Stimulated activated CD4-positive, alpha-beta T cell treated with anti-CD3 and anti-CD28 coated beads, Interleukin-4, amount 100 ng/mL, for 4 hours (primary cell): ENCODE results near the gene KCNAB1.
"Not testable (repeated sequence)": the region's sequence is repeated elsewhere in the genome, so short reads cannot be mapped to it uniquely, and the experiment has no call there.

Experiments used
- DNase-seq, 2 experiments: peaks; one replicate each; pipeline ENCODE4 v3.0.0-alpha.2; 2020

The KCNAB1 gene

DNA sequence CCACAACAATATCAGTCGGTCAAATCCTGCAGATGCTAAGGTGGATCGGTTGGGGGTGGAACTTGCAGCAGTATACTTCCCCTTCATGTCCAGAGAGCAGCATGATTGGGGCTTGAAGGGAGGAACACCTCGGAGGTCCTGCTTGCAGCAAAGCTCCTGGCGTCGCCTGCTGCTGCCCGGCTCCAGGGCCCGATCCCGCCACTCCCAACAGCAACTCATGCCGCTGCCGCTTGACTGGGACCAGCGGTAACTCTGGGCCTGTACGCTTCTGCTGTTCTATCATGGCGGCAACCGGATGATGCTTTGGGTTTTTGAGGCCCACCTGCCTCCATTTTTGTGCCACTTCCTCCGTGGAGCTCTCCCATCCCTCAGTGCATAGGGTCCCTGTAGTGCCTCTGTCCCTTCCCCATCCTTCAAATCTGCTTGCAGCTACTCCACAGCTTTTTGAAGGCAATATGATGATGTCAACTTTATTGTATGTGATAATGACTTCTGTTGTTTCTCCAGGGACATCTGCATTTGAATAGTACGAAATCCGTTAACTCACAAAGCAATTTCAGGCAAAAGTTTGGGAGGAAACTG, 56.3 kb downstream of the KCNAB1 start:
- no peak for DNase-seq

DNA sequence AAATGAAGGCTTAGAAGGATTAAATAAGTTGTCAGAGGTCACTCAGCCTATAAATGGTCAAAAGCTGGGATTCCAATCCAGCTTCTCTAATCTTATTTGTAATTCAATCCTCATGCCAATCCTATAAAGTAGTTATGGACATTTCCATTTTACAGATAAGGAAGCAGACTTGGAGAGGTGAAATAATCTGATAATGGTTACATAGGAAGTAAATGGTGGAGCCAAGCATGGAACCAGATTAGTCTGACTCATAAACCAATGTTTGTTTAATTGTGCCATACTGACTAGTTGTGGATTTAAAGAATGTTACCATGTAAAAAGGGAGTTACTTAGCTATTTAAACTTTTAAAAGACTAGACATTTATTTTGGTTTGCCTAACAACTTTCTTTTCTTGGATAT, 59.7 kb downstream of the KCNAB1 start:
- DNase-seq, result no peak

DNA sequence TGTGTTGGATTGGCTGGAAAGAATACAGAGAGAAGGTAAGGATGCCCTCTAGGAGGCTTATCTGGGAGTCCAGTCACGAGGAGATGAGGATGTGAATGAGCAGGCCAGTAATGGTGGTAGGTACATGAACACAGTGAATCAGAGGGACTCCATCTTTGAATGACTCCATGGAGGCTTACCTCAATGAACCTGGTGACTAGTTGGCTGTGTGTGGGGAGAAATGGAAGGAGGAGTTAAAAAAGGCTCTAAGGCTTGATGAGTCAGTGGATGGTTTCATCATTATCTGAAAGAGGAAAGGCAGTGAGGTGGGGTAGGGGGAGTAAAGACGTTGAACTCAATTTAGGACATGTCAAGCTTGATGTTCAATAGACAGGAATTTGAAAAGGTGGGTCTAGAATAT, 61.1 kb downstream of the KCNAB1 start:
- DNase-seq, result no peak

DNA sequence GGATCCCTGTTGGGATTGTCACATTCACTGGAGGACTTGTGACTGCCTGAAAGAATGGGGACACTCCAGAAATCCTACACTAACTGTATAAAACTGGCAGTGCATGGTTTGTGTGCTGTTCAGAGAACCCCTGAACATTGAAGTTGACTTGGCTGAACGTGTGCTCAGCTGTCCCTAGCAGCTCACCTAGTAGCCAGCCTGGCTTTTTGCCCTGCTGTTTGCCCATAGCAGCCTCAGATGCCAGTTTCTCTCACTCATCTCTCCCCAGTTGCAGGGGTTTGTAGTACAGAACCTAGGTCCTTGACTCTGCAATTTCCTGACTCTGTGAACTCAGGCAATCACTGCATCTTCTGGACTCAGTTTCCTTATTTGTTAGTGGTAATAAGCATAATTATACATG, 63.0 kb downstream of the KCNAB1 start:
- DNase-seq, result no peak

DNA sequence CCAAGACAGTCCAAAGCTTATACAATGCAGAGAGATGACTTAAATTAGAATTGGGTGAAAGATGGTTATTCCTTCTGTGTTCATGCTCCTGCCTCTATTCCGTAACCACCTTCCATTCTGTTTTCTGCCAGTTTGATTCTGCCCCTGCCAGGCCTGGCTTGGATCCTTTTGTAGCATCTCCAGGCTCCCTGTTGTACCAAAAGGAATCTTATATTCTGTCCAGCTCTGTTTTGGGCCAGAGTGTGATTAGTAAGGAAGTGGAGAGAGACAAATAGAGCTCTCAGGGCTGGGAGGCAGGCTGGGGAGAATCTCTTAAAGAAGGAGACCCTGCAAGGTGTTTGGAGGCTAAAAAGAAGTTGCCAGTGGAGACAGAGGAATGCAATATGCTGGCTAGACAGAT, 63.8 kb downstream of the KCNAB1 start:
- DNase-seq, result no peak

DNA sequence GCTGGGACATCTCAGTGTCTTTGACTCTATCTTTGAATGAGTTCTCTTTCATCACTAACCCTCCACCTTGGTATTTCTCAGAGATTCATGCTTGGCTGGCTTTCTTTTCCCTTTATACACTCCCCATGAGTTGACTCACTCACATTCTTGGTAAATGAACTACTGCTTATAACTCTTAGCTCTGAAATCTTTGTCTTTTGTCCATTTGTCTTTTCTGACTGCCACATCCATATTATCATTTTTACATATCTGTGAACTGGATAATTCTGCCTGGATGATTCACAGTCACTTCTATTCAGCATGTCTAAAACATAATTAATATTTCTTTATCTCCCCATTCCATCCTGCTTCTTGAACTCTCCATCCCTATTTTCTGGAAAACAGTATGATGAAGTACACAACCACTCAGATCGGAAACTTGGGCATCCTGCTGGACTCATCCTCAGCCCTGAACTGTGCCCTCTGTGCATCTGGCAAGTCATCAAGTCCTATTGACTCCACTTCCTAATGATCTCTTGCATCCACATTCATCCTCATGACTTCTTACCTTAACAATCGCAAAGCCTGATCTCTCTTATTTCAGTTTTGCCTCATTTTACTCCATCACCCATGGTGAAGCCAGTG, 66.9 kb downstream of the KCNAB1 start:
- no peak for DNase-seq

DNA sequence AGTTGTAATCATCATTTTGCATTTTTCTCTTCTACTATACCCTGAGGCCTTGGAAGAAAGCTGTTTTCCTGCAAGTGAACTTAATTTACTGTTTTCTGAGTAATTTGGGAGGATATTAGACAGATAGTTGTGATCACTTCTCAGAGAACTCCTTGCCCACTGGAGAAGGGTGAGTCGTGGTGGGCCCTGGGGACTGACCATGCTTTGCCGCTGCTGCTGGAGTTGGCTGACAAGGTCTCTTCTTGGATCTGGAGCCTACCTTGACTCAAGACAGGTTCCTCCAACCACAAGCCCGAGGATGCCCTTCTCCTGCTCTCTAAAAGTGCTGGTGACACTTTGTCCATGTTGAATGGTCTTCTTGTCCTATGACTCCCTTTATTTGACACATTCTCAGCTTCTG, 68.4 kb downstream of the KCNAB1 start:
- no peak for DNase-seq

DNA sequence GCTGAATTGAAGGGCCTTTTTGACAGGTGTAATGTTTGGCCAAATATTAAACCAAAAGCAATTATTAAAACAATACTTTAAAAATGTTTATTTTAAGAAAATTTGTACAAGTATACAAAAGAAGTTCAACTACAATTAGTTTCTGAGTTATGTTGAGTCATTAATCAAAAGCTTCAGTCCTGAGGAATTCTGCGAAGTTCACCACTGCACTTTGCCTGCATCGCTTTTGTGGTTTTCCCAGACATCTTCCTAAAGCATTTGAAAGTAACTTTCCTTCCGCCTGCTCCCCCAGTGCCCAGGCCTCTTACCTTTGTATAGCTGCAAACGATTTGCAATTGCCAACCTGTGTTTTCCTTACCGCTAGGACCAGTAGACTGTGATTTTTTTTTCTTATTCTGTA, 69.5 kb downstream of the KCNAB1 start:
- no peak for DNase-seq

DNA sequence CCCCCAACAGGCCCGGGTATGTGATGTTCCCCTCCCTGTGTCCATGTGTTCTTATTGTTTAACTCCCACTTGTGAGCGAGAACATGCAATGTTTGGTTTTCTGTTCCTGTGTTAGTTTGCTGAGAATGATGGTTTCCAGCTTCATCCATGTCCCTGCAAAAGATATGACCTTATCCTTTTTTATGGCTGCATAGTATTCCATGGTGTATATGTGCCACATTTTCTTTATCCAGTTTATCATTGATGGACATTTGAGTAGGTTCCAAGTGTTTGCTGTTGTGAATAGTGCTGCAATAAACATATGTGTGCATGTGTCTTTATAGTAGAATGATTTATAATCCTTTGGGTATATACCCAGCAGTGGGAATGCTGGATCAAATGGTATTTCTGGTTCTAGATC, 74.6 kb downstream of the KCNAB1 start:
- not testable (repeated sequence) for DNase-seq

DNA sequence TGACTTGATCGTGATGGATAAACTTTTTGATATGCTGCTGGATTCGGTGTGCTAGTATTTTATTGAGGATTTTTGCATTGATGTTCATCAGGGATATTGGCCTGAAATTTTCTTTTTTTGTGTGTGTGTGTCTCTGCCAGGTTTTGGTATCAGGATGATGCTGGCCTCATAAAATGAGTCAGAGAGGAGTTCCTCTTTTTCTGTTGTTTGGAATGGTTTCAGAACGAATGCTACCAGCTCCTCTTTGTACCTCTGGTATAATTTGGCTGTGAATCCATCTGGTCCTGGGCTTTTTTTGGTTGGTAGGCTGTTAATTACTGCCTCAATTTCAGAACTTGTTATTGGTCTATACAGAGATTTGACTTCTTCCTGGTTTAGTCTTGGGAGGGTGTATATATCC, 76.8 kb downstream of the KCNAB1 start:
- not testable (repeated sequence) for DNase-seq

DNA sequence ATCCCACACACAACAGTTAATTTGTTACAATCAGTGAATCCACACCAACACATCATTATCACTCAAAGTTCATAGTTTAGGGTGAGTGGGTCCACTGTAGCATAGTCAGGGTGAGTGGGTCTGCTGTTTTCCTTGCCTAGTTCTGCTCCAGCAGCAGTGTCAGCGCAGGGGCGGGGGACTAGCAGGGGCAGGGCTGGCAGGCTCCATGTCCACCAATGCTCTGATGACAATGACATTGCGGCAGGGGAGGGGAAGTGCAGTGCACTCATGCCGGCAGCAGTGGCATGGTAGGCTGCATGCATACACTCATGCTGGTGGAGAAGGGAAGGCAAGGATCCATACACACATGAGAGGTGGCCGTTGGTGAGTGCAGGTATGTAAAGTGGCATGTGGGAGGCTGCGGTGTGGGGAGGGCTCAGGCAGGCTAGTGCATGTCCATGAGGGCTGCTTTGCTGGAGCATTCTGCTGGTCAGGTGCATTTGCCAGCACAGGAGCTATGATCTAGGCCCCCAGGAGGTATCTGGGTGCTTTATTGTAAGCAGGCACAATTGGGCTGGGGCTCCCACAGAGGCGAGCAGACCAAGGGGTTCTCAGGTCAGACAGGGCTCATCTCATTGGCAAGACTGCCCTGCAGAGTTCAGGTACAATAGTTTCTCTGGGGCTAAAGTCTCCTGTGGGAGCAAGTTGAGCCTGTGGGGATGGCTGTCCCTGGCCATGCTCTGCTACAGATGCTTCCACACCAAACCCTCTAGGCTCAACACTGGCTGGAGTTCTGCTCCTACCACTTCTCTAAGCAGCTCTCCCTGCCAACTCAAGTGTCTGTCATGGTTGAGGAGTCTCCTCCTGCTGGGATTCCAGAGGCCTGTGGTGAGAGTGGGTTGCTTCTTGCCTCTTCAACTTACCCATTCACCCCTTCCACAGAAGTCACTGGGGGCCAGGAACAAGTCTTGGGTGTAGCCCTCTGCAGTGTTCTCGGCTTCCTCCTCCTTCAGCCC, 81.3 kb downstream of the KCNAB1 start:
- DNase-seq, result no peak

DNA sequence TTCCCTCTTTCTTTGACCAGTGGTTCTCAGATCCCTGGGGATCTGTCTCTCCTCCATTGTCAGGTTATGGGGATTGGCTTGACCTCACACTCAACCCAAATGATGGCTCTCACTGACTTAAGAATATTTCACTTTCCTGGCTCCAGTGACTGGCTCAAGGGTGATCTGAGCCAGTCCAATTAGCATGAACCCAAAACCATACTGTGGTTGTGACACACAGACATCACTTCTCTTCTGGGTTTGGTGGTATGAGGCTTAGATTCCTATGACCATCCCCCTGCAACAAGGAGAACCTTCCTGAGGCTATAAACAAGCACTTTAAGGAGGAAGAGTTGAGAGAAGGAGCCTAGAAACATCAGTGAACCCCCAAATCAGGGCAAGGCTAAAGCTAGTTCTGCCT, 85.8 kb downstream of the KCNAB1 start:
- DNase-seq, result no peak

DNA sequence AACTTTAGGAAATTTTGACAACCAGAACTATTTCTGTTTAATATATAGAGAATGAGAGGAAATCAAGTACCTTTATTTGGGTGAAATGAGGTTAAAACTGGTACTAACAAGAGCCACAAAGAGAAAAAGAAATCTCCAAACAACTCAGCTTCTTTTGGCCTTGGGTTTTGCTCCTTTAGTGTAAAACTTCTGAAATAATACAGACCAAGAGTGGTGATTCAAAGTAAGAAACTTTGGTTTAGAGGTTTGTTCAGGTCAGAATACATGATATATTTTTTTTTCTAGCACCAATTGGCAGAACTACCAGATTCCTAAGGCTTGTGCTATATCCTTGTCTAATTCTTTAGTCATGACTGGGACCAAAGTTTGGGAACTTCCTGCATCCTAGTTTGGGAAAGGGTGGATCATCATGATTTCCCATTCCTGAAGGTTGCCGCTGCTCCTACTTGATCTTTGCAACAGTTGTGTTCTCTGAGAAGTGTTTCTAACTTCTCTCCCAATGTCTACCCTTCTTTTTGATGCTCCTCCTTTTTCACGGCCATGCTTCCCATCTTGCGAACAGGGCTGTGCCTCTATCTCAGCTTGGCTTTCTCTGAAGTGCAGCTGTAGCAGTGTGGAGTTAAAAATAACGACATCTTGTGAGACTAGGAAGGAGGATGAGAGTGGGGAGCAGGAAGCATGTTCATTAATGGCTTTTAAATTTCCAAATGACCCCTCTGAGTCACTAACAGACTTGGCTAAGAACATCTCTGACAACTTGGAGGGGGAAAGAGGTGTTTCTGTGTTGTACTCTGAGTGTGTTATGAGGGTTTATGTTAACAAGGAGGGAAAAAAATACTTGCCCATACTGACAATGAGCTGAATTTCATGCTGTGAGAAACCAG, 87.7 kb downstream of the KCNAB1 start:
- DNase-seq, result no peak

DNA sequence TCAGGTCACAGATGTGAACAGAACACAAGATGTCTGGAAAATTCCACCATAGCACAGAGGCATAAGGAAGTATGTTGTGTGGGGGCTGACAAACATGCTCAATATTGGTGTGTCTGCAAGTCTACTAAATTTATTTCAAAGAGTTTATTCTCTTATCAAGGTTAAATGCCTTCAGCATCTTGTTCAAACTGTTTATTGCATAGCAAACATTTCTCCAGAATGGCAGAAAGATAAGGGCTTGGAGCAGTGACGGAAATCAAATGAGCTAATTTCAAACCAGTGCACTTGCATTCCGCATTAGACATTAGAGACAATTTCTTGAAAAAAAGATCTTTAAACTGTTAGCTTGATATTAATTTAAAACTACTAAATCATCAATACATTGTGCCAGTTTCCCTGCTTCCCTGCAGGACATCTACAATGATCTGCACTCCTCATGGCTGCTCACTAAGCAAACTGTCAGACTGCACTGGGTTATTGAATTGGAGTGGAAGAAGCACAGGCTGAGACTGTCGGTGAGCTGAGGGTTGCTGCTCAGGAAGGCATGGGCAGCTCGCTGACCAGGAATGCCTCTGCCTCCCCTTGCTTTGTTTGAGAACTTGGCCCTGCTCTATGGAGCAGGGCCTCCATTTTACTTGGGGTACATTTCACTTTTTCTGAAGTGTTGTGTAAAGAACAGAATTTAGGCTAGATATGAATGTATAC, 89.4 kb downstream of the KCNAB1 start:
- DNase-seq, result no peak

DNA sequence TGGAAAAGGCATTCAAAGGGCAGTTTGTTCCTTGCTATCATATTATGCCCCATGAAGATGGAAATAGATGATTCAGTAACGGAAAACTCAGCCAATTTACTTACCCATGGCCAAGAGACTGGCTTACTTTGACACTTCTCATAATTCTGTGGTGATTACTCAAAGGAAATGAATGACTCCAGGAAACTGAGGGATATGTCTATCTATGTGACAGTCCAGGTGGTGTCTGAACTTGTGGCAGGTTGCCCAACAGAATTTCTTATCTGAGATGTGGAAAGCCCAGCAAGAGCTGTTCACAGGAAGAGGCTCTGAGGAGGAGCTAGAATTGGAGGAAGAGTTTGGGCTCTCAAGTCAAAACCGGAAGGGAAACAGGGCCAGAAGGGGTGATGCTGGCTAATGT, 91.2 kb downstream of the KCNAB1 start:
- no peak for DNase-seq

DNA sequence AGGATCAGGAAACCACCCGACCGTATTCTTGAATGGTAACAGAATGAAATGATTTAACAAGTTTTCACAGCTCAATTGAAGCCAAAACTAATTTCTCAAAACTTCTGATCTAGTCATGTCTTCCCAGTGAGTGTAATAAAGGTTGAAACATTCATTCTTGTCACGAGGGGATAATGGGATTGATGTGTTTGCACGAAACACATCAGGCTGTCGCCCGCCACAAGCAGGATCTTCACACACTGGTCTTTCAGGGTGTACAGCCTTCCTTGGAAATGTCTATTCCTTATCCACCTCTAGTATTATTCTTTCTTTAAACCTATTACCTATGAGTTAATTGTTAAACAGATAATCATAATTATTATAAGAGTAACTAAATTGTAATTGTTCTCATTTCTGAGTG, 94.3 kb downstream of the KCNAB1 start:
- DNase-seq, result no peak

DNA sequence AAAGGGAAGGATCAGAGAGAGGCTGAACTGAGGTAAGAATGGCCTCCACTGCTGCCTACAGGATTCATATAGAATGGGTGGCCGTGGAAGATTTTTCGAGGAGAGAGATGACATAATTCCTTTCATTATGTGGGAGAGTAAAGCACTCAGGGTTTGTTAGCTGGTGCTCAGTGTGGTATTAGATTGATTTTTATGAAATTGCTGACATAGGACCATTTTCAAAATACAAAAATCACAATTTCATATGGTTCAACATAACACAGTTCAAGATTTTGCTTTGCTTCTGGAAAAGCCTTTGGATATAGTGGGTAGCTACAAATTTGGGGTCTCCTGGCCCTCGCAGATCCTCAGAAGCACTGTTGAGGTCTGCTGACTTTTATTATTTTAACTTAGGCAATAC, 95.4 kb downstream of the KCNAB1 start:
- no peak for DNase-seq

DNA sequence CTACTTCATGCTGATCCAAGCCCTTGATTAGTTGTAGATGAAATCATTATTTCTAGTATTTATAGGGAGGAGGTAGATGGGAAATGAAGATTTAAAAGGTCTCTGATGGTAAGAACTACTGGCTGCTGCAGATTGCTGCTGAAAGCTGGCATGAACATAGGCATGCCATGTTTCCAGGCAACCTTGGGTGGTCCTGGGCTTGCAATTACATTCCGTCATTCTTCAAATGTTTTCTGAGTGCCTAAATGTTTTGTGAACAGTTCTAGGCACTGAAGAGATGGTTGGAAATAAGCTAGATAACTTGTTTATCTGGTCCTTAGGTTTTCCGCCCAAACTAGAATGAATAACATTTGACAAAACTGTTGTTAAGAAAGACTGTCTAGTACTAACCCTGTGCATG, 95.8 kb downstream of the KCNAB1 start:
- DNase-seq, result no peak

DNA sequence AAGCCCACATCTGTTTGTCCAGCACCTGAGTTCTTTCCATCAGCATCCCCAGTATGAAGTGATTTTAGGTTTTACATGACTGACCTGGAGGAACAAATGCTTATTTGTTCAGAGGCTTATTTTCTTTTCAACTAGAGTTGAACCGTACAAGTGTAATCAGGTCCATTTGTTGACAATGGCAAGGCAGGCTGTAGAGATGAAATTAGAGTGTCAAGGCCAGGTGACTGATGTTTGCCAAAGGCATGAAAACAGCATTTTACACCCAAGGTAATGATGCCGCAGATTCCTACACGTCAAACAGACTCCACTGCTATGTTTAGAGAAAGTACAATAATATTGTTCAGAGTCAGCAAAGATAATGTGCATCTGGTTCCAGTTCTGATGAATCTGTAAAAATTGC, 96.5 kb downstream of the KCNAB1 start:
- no peak for DNase-seq

DNA sequence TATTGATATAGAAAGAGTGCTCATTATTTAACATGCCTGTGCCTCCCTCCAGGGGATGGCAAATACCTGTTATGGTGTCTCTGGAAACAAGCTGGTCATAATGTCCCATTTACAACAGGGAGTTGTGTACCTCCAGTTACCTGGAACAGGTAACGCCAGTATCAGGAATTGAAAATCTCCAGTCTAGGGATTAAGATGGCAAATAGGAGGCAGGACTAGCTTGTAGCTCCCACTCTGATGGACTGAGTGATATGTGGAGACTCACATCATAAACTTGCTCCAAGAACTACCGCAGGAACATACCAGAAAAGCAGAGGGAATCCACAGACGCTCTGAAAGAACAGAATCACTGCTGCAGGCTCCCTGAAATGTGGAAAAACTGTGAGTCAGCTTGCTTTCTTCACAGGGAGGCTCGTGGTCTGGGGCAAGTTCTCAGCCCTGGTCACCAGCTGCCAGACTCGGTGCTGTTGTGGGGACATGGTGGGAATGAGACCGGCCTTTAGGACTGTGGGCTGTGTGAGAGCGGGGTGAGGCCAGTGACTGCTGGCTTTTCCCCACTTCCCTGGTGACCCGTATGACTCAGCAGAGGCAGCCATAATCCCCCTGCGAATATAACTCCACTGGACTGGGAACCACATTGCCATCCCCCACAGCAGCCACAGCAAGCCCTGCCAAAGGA, 97.4 kb downstream of the KCNAB1 start:
- DNase-seq, result no peak

DNA sequence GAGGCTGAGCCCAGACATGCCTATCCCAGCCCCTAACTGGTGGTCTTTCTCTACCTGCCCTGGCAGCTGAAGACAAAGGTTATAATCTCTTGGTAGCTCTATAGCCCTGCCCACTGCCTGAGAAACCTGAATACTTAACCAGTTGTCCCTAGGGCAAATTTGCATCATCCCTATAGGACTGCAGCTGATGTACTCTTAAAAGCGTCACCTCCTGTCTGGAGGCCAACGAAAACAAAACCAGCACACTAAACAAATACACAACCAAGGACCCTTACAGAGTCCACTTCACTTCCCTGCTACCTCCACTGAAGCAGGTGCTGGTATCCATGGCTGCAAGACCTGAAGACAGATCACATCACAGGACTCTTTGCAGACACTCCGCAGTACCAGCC, 98.0 kb downstream of the KCNAB1 start:
- DNase-seq, result no peak

DNA sequence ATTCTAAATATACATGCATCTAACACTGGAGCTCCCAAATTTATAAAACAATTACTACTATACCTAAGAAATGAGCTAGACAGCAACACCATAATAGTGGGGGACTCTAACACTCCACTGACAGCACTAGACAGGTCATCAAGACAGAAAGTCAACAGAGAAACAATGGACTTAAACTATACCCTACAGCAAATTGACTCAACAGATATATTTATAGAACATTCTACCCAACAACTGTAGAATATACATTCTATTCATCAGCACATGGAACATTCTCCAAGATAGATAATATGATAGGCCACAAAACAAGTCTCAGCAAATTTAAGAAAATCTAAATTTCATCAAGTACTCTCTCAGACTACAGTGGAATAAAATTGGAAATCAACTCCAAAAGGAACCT, 102.0 kb downstream of the KCNAB1 start:
- not testable (repeated sequence) for DNase-seq
